Heart right ventricle (tissue), 16 donors: ENCODE measurements around the gene ALDOA. TPM values are rescaled to one million over a fixed set of nuclear protein-coding genes. Genes with fewer than 3 reads are reported as not detected.

Experiments
- ATAC-seq, 8 donors: fragments of 200-7000 bp; cut with Tn5 transposase; one replicate each; pipeline ENCODE4 v1.9.1; 2020; ENCODE audit warnings: mild to moderate bottlenecking in 8 of 8, moderate library complexity in 8 of 8, moderate number of reproducible peaks in 1 of 8
- DNase-seq, 2 donors: peaks; one replicate each; pipeline ENCODE4 v3.0.0-alpha.2; 2020
- H3K27ac ChIP-seq, 10 donors: fragments of 200-600 bp; sonication (generic) in 2 of 10; one replicate each; pipeline versions ENCODE4 v1.5.0 to v1.8.0; 2020 to 2022; ENCODE audit warnings: mild to moderate bottlenecking in 3 of 10
- H3K27me3 ChIP-seq, 7 donors: fragments of 200-600 bp; one replicate each; pipeline ENCODE4 v1.8.0; 2021 to 2022; ENCODE audit warnings: mild to moderate bottlenecking in 2 of 7
- H3K36me3 ChIP-seq, 9 donors: fragments of 200-600 bp; sonication (generic) in 1 of 9; one replicate each; pipeline versions ENCODE4 v1.5.0 to v1.8.0; 2020 to 2022; ENCODE audit warnings: mild to moderate bottlenecking in 2 of 9
- H3K4me1 ChIP-seq, 9 donors: fragments of 200-600 bp; sonication (generic) in 1 of 9; one replicate each; pipeline versions ENCODE4 v1.5.0 to v1.8.0; 2020 to 2022; ENCODE audit warnings: mild to moderate bottlenecking in 4 of 9
- H3K4me3 ChIP-seq, 10 donors: fragments of 200-600 bp; sonication (generic) in 2 of 10; one replicate each; pipeline versions ENCODE4 v1.5.0 to v1.8.0; 2020 to 2022; ENCODE audit warnings: mild to moderate bottlenecking in 7 of 10, moderate library complexity in 2 of 10
- H3K9me3 ChIP-seq, 11 donors: fragments of 200-600 bp in 10 of 11; sonication (generic) in 2 of 11; one replicate each; pipeline versions ENCODE4 v1.5.0 to v1.8.0; 2013 to 2022; ENCODE audit warnings: mild to moderate bottlenecking in 2 of 11, control low read depth in 1 of 11, moderate library complexity in 1 of 11
- WGBS, 2 donors: extraction: QIAGEN DNeasy Blood & Tissue Kit; methylation state at CpG; one replicate each; pipeline ENCODE4 v1.1.7; 2013; ENCODE audit warnings: inconsistent platforms in 1 of 2; 5-methylcytosine and 5-hydroxymethylcytosine counted together
- intact Hi-C, 10 donors: fragments of 100-400 bp; cut with DNase I; formaldehyde crosslinking; loops; one replicate each; pipeline versions ENCODE4 v1.11.1 to v1.14.2; 2022
- polyA plus RNA-seq, 2 donors: library from polyadenylated mRNA; stranded (reverse); fragments of 200-250 nt; gene quantifications; one replicate each; pipeline ENCODE4 v1.2.3, GENCODE V29; 2013
- total RNA-seq, 10 donors: library from RNA; stranded (reverse); fragmentation: NEBNext Ultra II Directional in 3 of 10; extraction: Animal tissue kit (Norgen Biotek cat#: 25700) in 3 of 10; gene quantifications; one replicate each; pipeline versions ENCODE4 v1.2.1 to v1.2.4, GENCODE V29; 2021 to 2023
- TF ChIP-seq, protein P1 (sequence below), 9 donors: fragments of 200-600 bp; sonication (generic) in 2 of 9; IDR thresholded peaks; one replicate each; pipeline versions ENCODE4 v1.5.0 to v1.8.0; 2021 to 2022; ENCODE audit warnings: antibody characterized with exemption in 9 of 9, mild to moderate bottlenecking in 5 of 9, moderate library complexity in 1 of 9
- donor health status: Arrhythmogenic right ventricular cardiomyopathy.
- donor health status: ischemic (EF 13 %, LVEDD 7.1; RV severe dilation, severe dysfunction).
- donor health status: healthy with polysubstance abuse.
- donor health status: DM: no; HTN: yes; CAD: no.
- donor health status: DM: no; HTN: no; CAD: no.
- donor health status: ischemic (EF 25% LVEDD 6.9; RV normal size, moderate dysfunction).
- donor health status: ischemic (EF 25% LVEDD 5.7; RV mildly dilated, moderate dysfunction).
- donor health status: healthy.
- donor health status: DM: yes; HTN: yes; CAD: no.
- donor health status: Ischemic cardiomyopathy.
- donor health status: ischemic (EF 35%, LVEDD 5.7; RV mildly dilated, moderate dysfunction).
- donor health status: nonischemic (EF 11% LVEDD 7.7; RV severe dilation, severe dysfunction).
- donor health status: DM: yes; HTN: yes; CAD: no.
- donor health status: PGD.
- donor health status: ischemic (EF 29% LVEDD 5.4; RV normal size, mild dysfunction).
- donor health status: nonischemic (EF 23%, LVEDD 6.1; RV moderate dilation, normal function).

ALDOA gene
- total and polyA plus RNA-seq, 12 donors: 2,873 to 4,582 (median 3,767) TPM

GRCh38 chr16:30096862-30097563 lies 31.5 kb downstream of the ALDOA start:
- H3K9me3 ChIP-seq: peaks cover 0 to 40% (median 9%) of the 10 kb centered on the region in 11 donors
- DNase-seq: no peak
- intact Hi-C loops: loop anchor here in 6 of 10 donors (2.0 to 10.0 kb wide), 6 partner anchors 26 to 310 kb away; partner anchors contain the start of genes ZNF771 (in 5 of the 6) and MAPK3 (in 1 of the 6)
- H3K27me3 ChIP-seq: no peaks in the 10 kb centered on the region
- peak overlapping the region in 8 of 10 donors; percentile 62 to 93 (median 80) for H3K4me3 ChIP-seq
- H3K27ac ChIP-seq: peak overlapping the region in 9 of 10 donors; percentile 85 to 97 (median 94)
- ATAC-seq: no peak
- TF ChIP-seq, protein P1, sequence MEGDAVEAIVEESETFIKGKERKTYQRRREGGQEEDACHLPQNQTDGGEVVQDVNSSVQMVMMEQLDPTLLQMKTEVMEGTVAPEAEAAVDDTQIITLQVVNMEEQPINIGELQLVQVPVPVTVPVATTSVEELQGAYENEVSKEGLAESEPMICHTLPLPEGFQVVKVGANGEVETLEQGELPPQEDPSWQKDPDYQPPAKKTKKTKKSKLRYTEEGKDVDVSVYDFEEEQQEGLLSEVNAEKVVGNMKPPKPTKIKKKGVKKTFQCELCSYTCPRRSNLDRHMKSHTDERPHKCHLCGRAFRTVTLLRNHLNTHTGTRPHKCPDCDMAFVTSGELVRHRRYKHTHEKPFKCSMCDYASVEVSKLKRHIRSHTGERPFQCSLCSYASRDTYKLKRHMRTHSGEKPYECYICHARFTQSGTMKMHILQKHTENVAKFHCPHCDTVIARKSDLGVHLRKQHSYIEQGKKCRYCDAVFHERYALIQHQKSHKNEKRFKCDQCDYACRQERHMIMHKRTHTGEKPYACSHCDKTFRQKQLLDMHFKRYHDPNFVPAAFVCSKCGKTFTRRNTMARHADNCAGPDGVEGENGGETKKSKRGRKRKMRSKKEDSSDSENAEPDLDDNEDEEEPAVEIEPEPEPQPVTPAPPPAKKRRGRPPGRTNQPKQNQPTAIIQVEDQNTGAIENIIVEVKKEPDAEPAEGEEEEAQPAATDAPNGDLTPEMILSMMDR (IDR thresholded peaks at IDR 0.05): no peak
- peaks cover 0 to 23% (median 13%) of the 10 kb centered on the region in 9 donors for H3K36me3 ChIP-seq
- WGBS, 2 donors: 95% methylated on average over 18 of the region's 18 CpGs
- peaks cover 7 to 42% (median 36%) of the 10 kb centered on the region in 9 donors for H3K4me1 ChIP-seq

GRCh38 chr16:30104090-30104489 lies 38.5 kb downstream of the ALDOA start:
- TF ChIP-seq, protein P1 (IDR thresholded peaks at IDR 0.05): no peak

DNA sequence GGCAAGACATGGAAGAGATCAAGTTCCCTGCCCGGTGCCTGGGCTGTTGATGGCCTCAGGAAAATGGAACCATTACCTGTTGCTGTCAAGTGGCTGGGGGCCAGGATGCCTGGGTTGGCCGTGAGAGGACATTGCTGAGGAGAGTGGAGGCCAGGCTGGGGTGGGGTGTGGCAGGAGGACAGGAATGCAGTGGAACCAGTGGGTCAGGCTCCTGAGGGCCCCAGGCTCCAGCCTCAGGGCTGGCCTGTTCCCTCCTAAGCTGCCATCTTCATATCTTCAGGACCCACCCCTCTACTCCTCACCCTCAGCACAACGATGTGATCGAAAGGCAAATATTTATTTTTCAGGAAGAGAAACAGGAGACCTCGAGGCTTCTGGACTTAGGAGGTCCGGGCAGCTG lies 38.9 kb downstream of the ALDOA start:
- 87 to 91% methylated on average over 6 of the region's 6 CpGs for WGBS, 2 donors
- Histone ChIP-seq H3K4me3 (no peak overlapping the region), H3K36me3 (peaks cover 0 to 61% (median 0%) of the 10 kb centered on the region in 9 donors), H3K27me3 (no peaks in the 10 kb centered on the region), H3K9me3 (peaks cover 0 to 7% (median 0%) of the 10 kb centered on the region in 11 donors), H3K27ac (no peak overlapping the region), H3K4me1 (no peaks in the 10 kb centered on the region)
- no peak for ATAC-seq
- TF ChIP-seq, protein P1 (IDR thresholded peaks at IDR 0.05): no peak
- intact Hi-C loops: no loop called here
- no peak for DNase-seq

More at GRCh38 chr16:30104090-30104489, 38.5 kb downstream of the ALDOA start:
- no peak for ATAC-seq
- Histone ChIP-seq H3K4me1 (no peaks in the 10 kb centered on the region), H3K9me3 (peaks cover 0 to 11% (median 0%) of the 10 kb centered on the region in 11 donors), H3K27me3 (no peaks in the 10 kb centered on the region), H3K4me3 (no peak overlapping the region), H3K27ac (no peak overlapping the region), H3K36me3 (peaks cover 0 to 57% (median 0%) of the 10 kb centered on the region in 9 donors)
- 76 to 86% methylated on average over 4 of the region's 4 CpGs for WGBS, 2 donors
- no peak for DNase-seq
- intact Hi-C loops: no loop called here

GRCh38 chr16:30108059-30108850 lies 42.7 kb downstream of the ALDOA start:
- ATAC-seq (peak in 1 of 8 donors; percentile 26), DNase-seq (no peak)
- Histone ChIP-seq H3K36me3 (peaks cover 0 to 97% (median 0%) of the 10 kb centered on the region in 9 donors), H3K27me3 (no peaks in the 10 kb centered on the region), H3K27ac (no peak overlapping the region), H3K9me3 (no peaks in the 10 kb centered on the region), H3K4me1 (peaks cover 0 to 4% (median 0%) of the 10 kb centered on the region in 9 donors), H3K4me3 (no peak overlapping the region)
- intact Hi-C loops: no loop called here
- TF ChIP-seq, protein P1 (IDR thresholded peaks at IDR 0.05): no peak
- WGBS, 2 donors: 85 to 86% methylated on average over 15 of the region's 15 CpGs
